SU-DHL-6 (cell line): ENCODE results near the gene CFAP20DC.

Source experiments
- EZH2phosphoT487 ChIP-seq: fragments of 200-600 bp; sonication (generic), shearing (Covaris generic); conservative IDR thresholded peaks from 2 replicates; pipeline ENCODE4 v1.6.1; 2018; ENCODE audit warnings: mild to moderate bottlenecking, antibody characterized with exemption, low read length, moderate library complexity, mixed read lengths
- TF ChIP-seq, protein P1 (sequence below): fragments of 200-600 bp; sonication (generic); IDR thresholded peaks from one replicate; pipeline ENCODE4 v1.5.1; 2017; ENCODE audit warnings: antibody characterized with exemption, mild to moderate bottlenecking, low read length, moderate library complexity; ENCODE audit not compliant: insufficient read depth, poor library complexity, severe bottlenecking

DNA sequence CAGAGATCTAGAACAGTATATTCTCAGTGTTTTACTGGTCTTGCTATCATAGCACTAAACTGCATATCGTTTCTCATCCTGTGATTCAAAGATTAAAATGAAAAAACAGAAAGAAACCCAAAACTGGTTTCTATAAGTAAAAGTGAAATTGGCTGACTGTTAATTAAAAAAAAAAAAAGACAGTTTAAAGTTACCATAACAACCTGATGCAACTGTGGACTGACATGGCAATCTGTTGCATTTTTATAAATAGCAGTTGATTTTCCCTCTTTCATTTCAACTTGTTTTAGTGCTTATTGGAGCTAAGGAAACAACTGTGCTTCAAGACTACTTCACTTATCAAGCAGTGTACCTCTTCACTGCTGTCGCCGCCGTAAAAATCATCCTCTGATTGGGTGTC is 186.6 kb downstream of the CFAP20DC start:
- TF ChIP-seq, protein P1, sequence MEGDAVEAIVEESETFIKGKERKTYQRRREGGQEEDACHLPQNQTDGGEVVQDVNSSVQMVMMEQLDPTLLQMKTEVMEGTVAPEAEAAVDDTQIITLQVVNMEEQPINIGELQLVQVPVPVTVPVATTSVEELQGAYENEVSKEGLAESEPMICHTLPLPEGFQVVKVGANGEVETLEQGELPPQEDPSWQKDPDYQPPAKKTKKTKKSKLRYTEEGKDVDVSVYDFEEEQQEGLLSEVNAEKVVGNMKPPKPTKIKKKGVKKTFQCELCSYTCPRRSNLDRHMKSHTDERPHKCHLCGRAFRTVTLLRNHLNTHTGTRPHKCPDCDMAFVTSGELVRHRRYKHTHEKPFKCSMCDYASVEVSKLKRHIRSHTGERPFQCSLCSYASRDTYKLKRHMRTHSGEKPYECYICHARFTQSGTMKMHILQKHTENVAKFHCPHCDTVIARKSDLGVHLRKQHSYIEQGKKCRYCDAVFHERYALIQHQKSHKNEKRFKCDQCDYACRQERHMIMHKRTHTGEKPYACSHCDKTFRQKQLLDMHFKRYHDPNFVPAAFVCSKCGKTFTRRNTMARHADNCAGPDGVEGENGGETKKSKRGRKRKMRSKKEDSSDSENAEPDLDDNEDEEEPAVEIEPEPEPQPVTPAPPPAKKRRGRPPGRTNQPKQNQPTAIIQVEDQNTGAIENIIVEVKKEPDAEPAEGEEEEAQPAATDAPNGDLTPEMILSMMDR, result no peak
- no peak for TF ChIP-seq EZH2phosphoT487
